Adrenal gland (tissue), 5 donors: ENCODE results near the gene CDRT15.

Experiments used
- CTCF ChIP-seq, 6 experiments: fragments of 450-650 bp in 4 of 6; fragments of 200-600 bp in 2 of 6; sonication (generic) in 1 of 6; IDR thresholded peaks; 1 replicate in 5 of 6; 2 replicates in 1 of 6; pipeline versions ENCODE4 v1.5.1 to v1.8.0; 2016 to 2021; ENCODE audit warnings: antibody characterized with exemption in 6 of 6, mild to moderate bottlenecking in 2 of 6, moderate library complexity in 1 of 6
- POLR2A ChIP-seq, 2 donors: fragments of 450-650 bp; IDR thresholded peaks; one replicate each; pipeline ENCODE4 v1.6.1; 2017; ENCODE audit warnings: antibody characterized with exemption in 2 of 2, mild to moderate bottlenecking in 2 of 2, moderate library complexity in 1 of 2
- donor health status: DM: no; HTN: no; CAD: no.

GRCh38 chr17:14207791-14208190, 28.9 kb downstream of the CDRT15 start:
- TF ChIP-seq CTCF (IDR thresholded peaks at IDR 0.05) = no peak
- no peak for TF ChIP-seq POLR2A (IDR thresholded peaks at IDR 0.05)
